Measurements from ENCODE around the gene TMEM150B.

DNA sequence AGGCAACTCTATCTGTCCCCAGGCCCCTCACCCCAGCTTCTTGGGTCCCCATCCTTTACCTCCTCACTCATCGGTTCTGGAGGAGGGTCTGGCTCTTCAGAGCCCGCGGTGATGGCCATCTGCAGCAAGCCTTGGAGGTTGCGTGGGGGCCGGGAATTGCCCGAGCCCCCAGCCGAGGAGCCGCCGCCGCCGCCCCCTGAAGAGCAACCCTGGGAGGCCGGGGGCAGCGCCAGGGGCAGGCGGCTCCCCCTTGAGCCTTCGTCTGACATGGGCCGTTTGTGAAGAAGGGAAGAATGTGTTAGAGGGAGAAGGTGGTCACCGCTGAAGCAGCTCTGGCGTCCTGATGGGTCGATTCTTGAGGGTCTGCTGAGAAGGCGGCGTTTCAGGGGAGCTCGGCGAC lies 45.8 kb downstream of the TMEM150B start:
- TF ChIP-seq, protein P1, sequence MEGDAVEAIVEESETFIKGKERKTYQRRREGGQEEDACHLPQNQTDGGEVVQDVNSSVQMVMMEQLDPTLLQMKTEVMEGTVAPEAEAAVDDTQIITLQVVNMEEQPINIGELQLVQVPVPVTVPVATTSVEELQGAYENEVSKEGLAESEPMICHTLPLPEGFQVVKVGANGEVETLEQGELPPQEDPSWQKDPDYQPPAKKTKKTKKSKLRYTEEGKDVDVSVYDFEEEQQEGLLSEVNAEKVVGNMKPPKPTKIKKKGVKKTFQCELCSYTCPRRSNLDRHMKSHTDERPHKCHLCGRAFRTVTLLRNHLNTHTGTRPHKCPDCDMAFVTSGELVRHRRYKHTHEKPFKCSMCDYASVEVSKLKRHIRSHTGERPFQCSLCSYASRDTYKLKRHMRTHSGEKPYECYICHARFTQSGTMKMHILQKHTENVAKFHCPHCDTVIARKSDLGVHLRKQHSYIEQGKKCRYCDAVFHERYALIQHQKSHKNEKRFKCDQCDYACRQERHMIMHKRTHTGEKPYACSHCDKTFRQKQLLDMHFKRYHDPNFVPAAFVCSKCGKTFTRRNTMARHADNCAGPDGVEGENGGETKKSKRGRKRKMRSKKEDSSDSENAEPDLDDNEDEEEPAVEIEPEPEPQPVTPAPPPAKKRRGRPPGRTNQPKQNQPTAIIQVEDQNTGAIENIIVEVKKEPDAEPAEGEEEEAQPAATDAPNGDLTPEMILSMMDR (IDR thresholded peaks at IDR 0.05; ENCODE audit: insufficient read depth, low read depth, low read length), result no peak
- TF ChIP-seq EZH2 (IDR thresholded peaks at IDR 0.05; ENCODE audit: insufficient read depth, low read length), result no peak

All from astrocyte (in vitro differentiated cells and primary cell).